SK-N-SH (cell line): Measurements from ENCODE around the gene UNC93B1. TPM values are rescaled to one million over a fixed set of nuclear protein-coding genes. Genes with fewer than 3 reads are reported as not detected.

Experiments
- CTCF ChIA-PET: fragments of 300-600, 350-600 bp; formaldehyde crosslinking; extraction: SDS; loops from one replicate; lab custom pipeline; 2021; lab: Yijun Ruan, JAX
- POLR2A ChIA-PET: fragments of 350-600 bp; sonication (Branson Sonifier 250); formaldehyde crosslinking; extraction: SDS; loops from one replicate; lab custom pipeline; 2020; ENCODE audit warnings: antibody characterized with exemption, inconsistent platforms; lab: Yijun Ruan, JAX
- DNase-seq: peaks from one replicate; pipeline ENCODE4 v3.0.0; 2012
- H2AFZ ChIP-seq: fragments of 200-600 bp; sonication (generic); 2 replicates; pipeline ENCODE4 v1.8.1; 2016; ENCODE audit warnings: antibody characterized with exemption, mild to moderate bottlenecking, low read depth
- H3F3A ChIP-seq: fragments of 200-600 bp; sonication (generic); replicated peaks from 2 replicates; pipeline ENCODE3; 2016; ENCODE audit warnings: antibody characterized with exemption, mild to moderate bottlenecking; ENCODE audit not compliant: insufficient read depth
- H3K27ac ChIP-seq, 2 experiments: fragments of 200-500 bp in 1 of 2; fragments of 200-600 bp in 1 of 2; sonication (Bioruptor generic) in 1 of 2; sonication (generic), shearing (Covaris generic) in 1 of 2; 2 replicates each; pipeline versions ENCODE4 v1.5.1 to v1.6.1; 2014 to 2016; ENCODE audit warnings: low read depth in 2 of 2, inconsistent platforms in 1 of 2, low read length in 1 of 2, mild to moderate bottlenecking in 1 of 2, mixed read lengths in 1 of 2
- H3K27me3 ChIP-seq: fragments of 200-600 bp; sonication (generic), shearing (Covaris generic); 2 replicates; pipeline ENCODE4 v1.6.1; 2016; ENCODE audit warnings: mixed run types; ENCODE audit not compliant: insufficient read depth
- H3K36me3 ChIP-seq, 2 experiments: fragments of 200-500 bp in 1 of 2; fragments of 200-600 bp in 1 of 2; sonication (Bioruptor generic) in 1 of 2; sonication (generic) in 1 of 2; replicated peaks in 1 of 2; 2 replicates each; pipeline versions ENCODE3 to v1.5.1; 2014 to 2016; ENCODE audit warnings: low read length in 1 of 2, mild to moderate bottlenecking in 1 of 2; ENCODE audit not compliant: insufficient read depth in 2 of 2, control insufficient read depth in 1 of 2
- H3K4me1 ChIP-seq, 2 experiments: fragments of 200-500 bp in 1 of 2; fragments of 200-600 bp in 1 of 2; sonication (Bioruptor generic) in 1 of 2; sonication (generic), shearing (Covaris generic) in 1 of 2; 2 replicates each; pipeline versions ENCODE4 v1.5.1 to v1.6.1; 2014 to 2016; ENCODE audit warnings: low read depth in 1 of 2, low read length in 1 of 2, mixed run types in 1 of 2; ENCODE audit not compliant: insufficient read depth in 2 of 2, control insufficient read depth in 1 of 2
- H3K4me2 ChIP-seq: fragments of 200-600 bp; sonication (generic), shearing (Covaris generic); 2 replicates; pipeline ENCODE4 v1.6.1; 2017; ENCODE audit warnings: mixed run types
- H3K4me3 ChIP-seq, 2 experiments: fragments of 200-500 bp in 1 of 2; fragments of 200-600 bp in 1 of 2; sonication (Bioruptor generic) in 1 of 2; sonication (generic), shearing (Covaris generic) in 1 of 2; 2 replicates each; pipeline versions ENCODE4 v1.5.1 to v1.8.1; 2014 to 2016; ENCODE audit warnings: low read depth in 2 of 2, inconsistent platforms in 1 of 2, low read length in 1 of 2, mild to moderate bottlenecking in 1 of 2, mixed read lengths in 1 of 2, moderate library complexity in 1 of 2
- H3K79me2 ChIP-seq: fragments of 200-600 bp; sonication (generic); 2 replicates; pipeline ENCODE4 v1.8.1; 2017; ENCODE audit warnings: mild to moderate bottlenecking; ENCODE audit not compliant: insufficient read depth
- H3K9ac ChIP-seq: fragments of 200-600 bp; sonication (generic); 2 replicates; pipeline ENCODE4 v1.6.1; 2017; ENCODE audit warnings: mixed run types
- H3K9me2 ChIP-seq: fragments of 200-600 bp; sonication (generic); 2 replicates; pipeline ENCODE4 v1.6.1; 2017; ENCODE audit warnings: mixed run types
- H3K9me3 ChIP-seq: fragments of 200-600 bp; sonication (generic); 2 replicates; pipeline ENCODE4 v1.6.1; 2017; ENCODE audit warnings: mixed run types, mild to moderate bottlenecking, moderate library complexity
- H4K20me1 ChIP-seq: fragments of 200-600 bp; sonication (generic); 2 replicates; pipeline ENCODE4 v1.6.1; 2017; ENCODE audit warnings: mild to moderate bottlenecking, mixed run types; ENCODE audit not compliant: insufficient read depth
- CTCF ChIP-seq: fragments of 200-600 bp; sonication (generic); IDR thresholded peaks from 2 replicates; pipeline ENCODE4 v1.6.1; 2017; ENCODE audit warnings: antibody characterized with exemption, mild to moderate bottlenecking, moderate library complexity
- ELF1 ChIP-seq: IDR thresholded peaks from 2 replicates; pipeline ENCODE4 v1.4.0; 2012
- EP300 ChIP-seq, 2 experiments: IDR thresholded peaks; 2 replicates each; pipeline versions ENCODE4 v1.4.0 to v1.6.1; 2012; ENCODE audit warnings: borderline replicate concordance in 1 of 2, low read depth in 1 of 2, low read length in 1 of 2
- FOXJ3 ChIP-seq: sonication (generic); formaldehyde crosslinking; IDR thresholded peaks from 2 replicates; pipeline ENCODE4 v1.5.1; 2020; ENCODE audit warnings: mild to moderate bottlenecking, missing genetic modification reagents
- FOXM1 ChIP-seq: IDR thresholded peaks from 2 replicates; pipeline ENCODE4 v1.4.0; 2012; ENCODE audit warnings: low read depth, mild to moderate bottlenecking
- JUND ChIP-seq: IDR thresholded peaks from 2 replicates; pipeline ENCODE4 v1.4.0; 2012
- PBX3 ChIP-seq: IDR thresholded peaks from 2 replicates; pipeline ENCODE4; 2012
- POLR2AphosphoS5 ChIP-seq: IDR thresholded peaks from 2 replicates; pipeline ENCODE4 v1.6.1; 2012; ENCODE audit warnings: low read depth, low read length
- RAD21 ChIP-seq: IDR thresholded peaks from 2 replicates; pipeline ENCODE4 v1.6.1; 2012; ENCODE audit warnings: mild to moderate bottlenecking, low read length
- RCOR1 ChIP-seq: fragments of 150-350 bp; IDR thresholded peaks from 2 replicates; pipeline ENCODE4 v1.6.1; 2017; ENCODE audit warnings: antibody characterized with exemption, low read length
- SMC3 ChIP-seq: IDR thresholded peaks from 2 replicates; pipeline ENCODE4 v1.6.1; 2012; ENCODE audit warnings: low read depth, low read length, improper control_type of control experiment
- TCF12 ChIP-seq: IDR thresholded peaks from 2 replicates; pipeline ENCODE4 v1.4.0; 2012
- TEAD4 ChIP-seq: IDR thresholded peaks from 2 replicates; pipeline ENCODE4 v1.4.0; 2012; ENCODE audit warnings: mild to moderate bottlenecking, borderline replicate concordance; ENCODE audit not compliant: insufficient read depth
- YY1 ChIP-seq: IDR thresholded peaks from 2 replicates; pipeline ENCODE4 v1.4.0; 2012; ENCODE audit warnings: low read depth, mild to moderate bottlenecking
- WGBS: methylation state at CpG from one replicate; pipeline ENCODE4 v1.1.6; 2017; ENCODE audit warnings: low lambda C conversion rate; 5-methylcytosine and 5-hydroxymethylcytosine counted together
- polyA plus RNA-seq, 3 experiments: library from polyadenylated mRNA; depleted of rRNA; stranded (reverse); fragments of >200 nt; gene quantifications; 2 replicates each; pipeline ENCODE4 v1.2.3, GENCODE V29; 2012

Gene UNC93B1
- polyA plus RNA-seq, 1 of the 3 experiments (the other 2 are of a cell fraction): 28.9 TPM

GRCh38 chr11:68052137-68052873, 48.4 kb upstream of the UNC93B1 start:
- Histone ChIP-seq H3K4me1 (peaks cover 0 to 10% of the 10 kb centered on the region in 2 experiments; a peak in 1 of 4 replicates), H4K20me1 (no peaks in the 10 kb centered on the region), H3K4me2 (no peak overlapping the region), H3K79me2 (no peaks in the 10 kb centered on the region), H3K27me3 (no peaks in the 10 kb centered on the region), H3K27ac (no peak overlapping the region), H3K4me3 (no peak overlapping the region), H3K9me2 (no peaks in the 10 kb centered on the region), H2AFZ (no peak overlapping the region), H3K9ac (no peak overlapping the region), H3K9me3 (no peaks in the 10 kb centered on the region), H3F3A (no peaks in the 10 kb centered on the region), H3K36me3 (peaks cover 0 to 4% of the 10 kb centered on the region in 2 experiments)
- CTCF ChIA-PET: interaction anchor here (1.1 to 1.2 kb wide), 2 partner anchors 11 to 153 kb away, joined by 3 to 5 read pairs; no protein-coding TSS in a partner anchor
- DNase-seq: no peak
- WGBS: 94% methylated on average over 14 of the region's 15 CpGs
- POLR2A ChIA-PET: interaction anchor here (1.1 kb wide), 1 partner anchor 9 kb away, joined by 3 read pairs; no protein-coding TSS in a partner anchor
- TF ChIP-seq CTCF: no peak
- no peak for TF ChIP-seq TCF12
- TF ChIP-seq YY1: no peak
- TF ChIP-seq FOXM1: no peak
- no peak for TF ChIP-seq PBX3
- no peak for TF ChIP-seq SMC3
- no peak for TF ChIP-seq EP300 (IDR thresholded peaks at IDR 0.05; ENCODE audit: borderline replicate concordance in 1 of 2, low read depth in 1 of 2, low read length in 1 of 2)
- no peak for TF ChIP-seq TEAD4
- no peak for TF ChIP-seq POLR2AphosphoS5
- TF ChIP-seq ELF1: no peak
- TF ChIP-seq JUND: no peak
- no peak for TF ChIP-seq RAD21
- TF ChIP-seq, all 33 proteins: peak for 0

DNA sequence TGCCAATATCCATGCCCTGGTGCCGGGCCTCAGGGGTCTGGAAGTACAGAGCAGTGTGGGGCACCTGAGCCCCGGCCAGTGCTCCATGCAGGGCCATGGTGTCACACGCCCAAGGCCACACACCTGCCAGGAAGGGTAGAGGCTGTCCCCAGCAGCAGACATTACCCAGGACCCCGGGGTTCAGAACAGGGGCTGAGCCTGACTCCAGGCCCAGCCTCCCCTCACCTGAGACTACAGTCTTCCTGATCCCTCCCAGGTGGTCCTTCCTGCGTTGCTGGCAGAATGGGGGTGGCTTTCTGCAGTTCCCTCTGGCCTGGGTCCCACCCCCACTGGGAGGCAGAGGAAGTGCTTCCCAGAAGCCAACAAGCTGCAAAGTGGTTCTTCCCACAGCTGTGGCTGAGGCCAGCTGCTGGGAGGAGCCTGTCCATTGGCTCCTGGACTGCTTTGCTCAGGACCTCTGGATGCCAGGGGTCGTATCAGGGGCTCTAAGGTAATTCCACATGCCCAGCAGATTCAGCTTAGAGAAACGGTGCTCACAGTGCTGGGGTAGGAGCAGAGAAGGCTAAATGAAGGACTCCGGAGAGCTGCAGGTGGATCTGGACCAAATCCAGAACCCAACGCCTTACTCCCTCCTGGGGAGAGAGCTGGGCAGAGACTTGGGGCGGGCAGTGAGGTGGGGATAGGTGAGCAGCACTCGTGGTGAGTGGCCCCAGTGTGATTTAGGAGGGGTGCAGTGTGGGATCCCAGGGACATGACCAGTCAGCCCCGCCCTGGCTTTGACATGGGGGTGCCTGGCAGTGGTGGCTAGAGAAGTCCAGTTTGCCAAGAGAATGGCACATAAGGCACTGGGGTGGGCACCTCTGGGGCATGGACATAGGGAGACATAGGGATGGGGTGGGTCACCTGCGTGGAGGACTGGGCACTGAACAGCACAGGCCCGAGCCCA, 47.6 kb upstream of the UNC93B1 start:
- POLR2A ChIA-PET: no interaction called here
- H3K79me2 ChIP-seq: no peaks in the 10 kb centered on the region
- H3K9ac ChIP-seq: no peak overlapping the region
- no peaks in the 10 kb centered on the region for H3F3A ChIP-seq
- 78% methylated on average over 10 of the region's 14 CpGs for WGBS
- no peak overlapping the region for H2AFZ ChIP-seq
- H4K20me1 ChIP-seq: no peaks in the 10 kb centered on the region
- no peaks in the 10 kb centered on the region for H3K27me3 ChIP-seq
- no peaks in the 10 kb centered on the region for H3K36me3 ChIP-seq
- no peaks in the 10 kb centered on the region for H3K9me2 ChIP-seq
- no peak overlapping the region for H3K27ac ChIP-seq
- H3K4me2 ChIP-seq: no peak overlapping the region
- CTCF ChIA-PET: interaction anchor here (1.1 to 1.2 kb wide), 3 partner anchors 10 to 154 kb away, joined by 3 to 5 read pairs (median 3); no protein-coding TSS in a partner anchor
- peak; percentile 27 for DNase-seq
- H3K4me1 ChIP-seq: peaks cover 0 to 10% of the 10 kb centered on the region in 2 experiments; a peak in 1 of 4 replicates
- no peak overlapping the region for H3K4me3 ChIP-seq
- no peaks in the 10 kb centered on the region for H3K9me3 ChIP-seq
- TF ChIP-seq RCOR1 (no peak), FOXJ3 (CRISPR knock-in tag) (no peak)
- TF ChIP-seq, all 33 proteins: peak for 0
